ENCODE results near the gene LARP4. TPM values are rescaled to one million over a fixed set of nuclear protein-coding genes. Genes with fewer than 3 reads are reported as not detected.
A peak's percentile ranks its signal among the peaks of the same experiment; 100 is the strongest.
"Not testable (repeated sequence)": the region's sequence is repeated elsewhere in the genome, so short reads cannot be mapped to it uniquely, and the experiment has no call there.

Gene LARP4
- total RNA-seq, 1 donor from 2014 or later = 38.9 TPM

- H3K27me3 Mint-ChIP-seq (ENCODE audit: low read depth) = no peaks in the 10 kb centered on the region
- H3K27ac Mint-ChIP-seq (ENCODE audit: unreplicated experiment) = no peak overlapping the region
- H3K36me3 Mint-ChIP-seq (ENCODE audit: low read depth) = no peaks in the 10 kb centered on the region
These were observed 116.8 kb downstream of the LARP4 start for GRCh38 chr12:50517421-50518048.

DNA sequence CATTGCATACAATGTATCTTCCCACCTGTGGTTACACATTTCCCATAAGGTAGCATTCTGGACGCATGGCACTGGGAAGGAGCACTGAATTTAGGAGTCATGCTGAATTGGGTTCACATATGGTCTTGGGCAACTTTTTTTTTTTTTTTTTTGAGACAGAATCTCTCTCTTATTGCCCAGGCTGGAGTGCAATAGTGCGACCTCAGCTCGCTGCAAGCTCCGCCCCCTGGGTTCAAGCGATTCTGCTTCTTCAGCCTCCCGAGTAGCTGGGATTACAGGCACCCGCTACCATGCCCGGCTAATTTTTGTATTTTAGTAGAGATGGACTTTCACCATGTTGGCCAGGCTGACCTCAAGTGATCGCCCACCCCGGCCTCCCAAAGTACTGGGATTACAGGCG lies 117.4 kb downstream of the LARP4 start:
- Mint-ChIP-seq H3K27ac (ENCODE audit: unreplicated experiment) (no peak overlapping the region), H3K27me3 (ENCODE audit: low read depth) (no peaks in the 10 kb centered on the region)

More at GRCh38 chr12:50517421-50518048, 116.8 kb downstream of the LARP4 start:
- peaks cover 37% of the 10 kb centered on the region for H3K4me1 Mint-ChIP-seq (ENCODE audit: low read depth)
- TF ChIP-seq, protein P1, sequence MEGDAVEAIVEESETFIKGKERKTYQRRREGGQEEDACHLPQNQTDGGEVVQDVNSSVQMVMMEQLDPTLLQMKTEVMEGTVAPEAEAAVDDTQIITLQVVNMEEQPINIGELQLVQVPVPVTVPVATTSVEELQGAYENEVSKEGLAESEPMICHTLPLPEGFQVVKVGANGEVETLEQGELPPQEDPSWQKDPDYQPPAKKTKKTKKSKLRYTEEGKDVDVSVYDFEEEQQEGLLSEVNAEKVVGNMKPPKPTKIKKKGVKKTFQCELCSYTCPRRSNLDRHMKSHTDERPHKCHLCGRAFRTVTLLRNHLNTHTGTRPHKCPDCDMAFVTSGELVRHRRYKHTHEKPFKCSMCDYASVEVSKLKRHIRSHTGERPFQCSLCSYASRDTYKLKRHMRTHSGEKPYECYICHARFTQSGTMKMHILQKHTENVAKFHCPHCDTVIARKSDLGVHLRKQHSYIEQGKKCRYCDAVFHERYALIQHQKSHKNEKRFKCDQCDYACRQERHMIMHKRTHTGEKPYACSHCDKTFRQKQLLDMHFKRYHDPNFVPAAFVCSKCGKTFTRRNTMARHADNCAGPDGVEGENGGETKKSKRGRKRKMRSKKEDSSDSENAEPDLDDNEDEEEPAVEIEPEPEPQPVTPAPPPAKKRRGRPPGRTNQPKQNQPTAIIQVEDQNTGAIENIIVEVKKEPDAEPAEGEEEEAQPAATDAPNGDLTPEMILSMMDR (IDR thresholded peaks at IDR 0.05) = no peak
- no peak overlapping the region for H3K4me3 Mint-ChIP-seq (ENCODE audit: unreplicated experiment)
- no peaks in the 10 kb centered on the region for H3K9me3 Mint-ChIP-seq (ENCODE audit: low read depth)
- DNase-seq (ENCODE audit: low spot score) = no peak

DNA sequence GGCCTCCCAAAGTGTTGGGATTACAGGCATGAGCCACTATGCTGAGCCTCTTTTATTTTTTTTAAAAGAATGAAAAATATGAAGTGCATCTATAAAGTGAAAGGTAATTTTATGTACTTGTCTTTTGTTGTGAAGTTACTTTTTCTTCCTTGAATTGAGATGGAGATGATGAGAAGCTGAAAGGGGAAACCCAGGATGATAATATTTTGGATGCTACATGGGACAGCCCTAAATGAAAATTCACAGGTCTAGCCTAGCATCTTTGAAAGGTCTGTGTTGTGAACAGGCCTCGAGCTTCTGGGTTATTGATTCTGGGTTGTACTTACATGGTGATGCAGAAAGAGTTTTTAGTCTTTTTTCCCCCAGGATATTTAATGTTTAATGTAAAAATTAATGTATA lies 118.7 kb downstream of the LARP4 start:
- Mint-ChIP-seq H3K27me3 (ENCODE audit: low read depth) (no peaks in the 10 kb centered on the region), H3K27ac (ENCODE audit: unreplicated experiment) (no peak overlapping the region), H3K9me3 (ENCODE audit: low read depth) (no peaks in the 10 kb centered on the region), H3K4me3 (ENCODE audit: unreplicated experiment) (no peak overlapping the region), H3K36me3 (ENCODE audit: low read depth) (peaks cover 4% of the 10 kb centered on the region), H3K4me1 (ENCODE audit: low read depth) (peaks cover 36% of the 10 kb centered on the region)
- TF ChIP-seq, protein P1 (IDR thresholded peaks at IDR 0.05) = no peak
- DNase-seq (ENCODE audit: low spot score) = no peak

More for the DNA sequence above, 117.4 kb downstream of the LARP4 start:
- TF ChIP-seq, protein P1 (IDR thresholded peaks at IDR 0.05) = no peak
- H3K9me3 Mint-ChIP-seq (ENCODE audit: low read depth) = no peaks in the 10 kb centered on the region
- H3K36me3 Mint-ChIP-seq (ENCODE audit: low read depth) = no peaks in the 10 kb centered on the region
- peaks cover 37% of the 10 kb centered on the region for H3K4me1 Mint-ChIP-seq (ENCODE audit: low read depth)
- DNase-seq (ENCODE audit: low spot score) = no peak
- H3K4me3 Mint-ChIP-seq (ENCODE audit: unreplicated experiment) = no peak overlapping the region

- Mint-ChIP-seq H3K27me3 (ENCODE audit: low read depth) (no peaks in the 10 kb centered on the region), H3K9me3 (ENCODE audit: low read depth) (no peaks in the 10 kb centered on the region), H3K27ac (ENCODE audit: unreplicated experiment) (peak overlapping the region; percentile 76), H3K4me3 (ENCODE audit: unreplicated experiment) (no peak overlapping the region), H3K36me3 (ENCODE audit: low read depth) (peaks cover 4% of the 10 kb centered on the region), H3K4me1 (ENCODE audit: low read depth) (peaks cover 28% of the 10 kb centered on the region)
- DNase-seq (ENCODE audit: low spot score) = no peak
- TF ChIP-seq, protein P1 (IDR thresholded peaks at IDR 0.05) = no peak
These were observed 119.9 kb downstream of the LARP4 start for GRCh38 chr12:50520416-50521207.

GRCh38 chr12:50521781-50522180 lies 121.1 kb downstream of the LARP4 start:
- DNase-seq (ENCODE audit: low spot score); H3K27ac Mint-ChIP-seq (ENCODE audit: unreplicated experiment); H3K9me3 Mint-ChIP-seq (ENCODE audit: low read depth); H3K4me3 Mint-ChIP-seq (ENCODE audit: unreplicated experiment); H3K27me3 Mint-ChIP-seq (ENCODE audit: low read depth); H3K36me3 Mint-ChIP-seq (ENCODE audit: low read depth): not testable (repeated sequence)
- peaks cover 24% of the 10 kb centered on the region for H3K4me1 Mint-ChIP-seq (ENCODE audit: low read depth)

Data from chondrocyte (in vitro differentiated cells).